Measurements from ENCODE around the gene ARMC2.
A peak's percentile ranks its signal among the peaks of the same experiment; 100 is the strongest.
"Not testable (repeated sequence)": the region's sequence is repeated elsewhere in the genome, so short reads cannot be mapped to it uniquely, and the experiment has no call there.

ARMC2 gene

DNA sequence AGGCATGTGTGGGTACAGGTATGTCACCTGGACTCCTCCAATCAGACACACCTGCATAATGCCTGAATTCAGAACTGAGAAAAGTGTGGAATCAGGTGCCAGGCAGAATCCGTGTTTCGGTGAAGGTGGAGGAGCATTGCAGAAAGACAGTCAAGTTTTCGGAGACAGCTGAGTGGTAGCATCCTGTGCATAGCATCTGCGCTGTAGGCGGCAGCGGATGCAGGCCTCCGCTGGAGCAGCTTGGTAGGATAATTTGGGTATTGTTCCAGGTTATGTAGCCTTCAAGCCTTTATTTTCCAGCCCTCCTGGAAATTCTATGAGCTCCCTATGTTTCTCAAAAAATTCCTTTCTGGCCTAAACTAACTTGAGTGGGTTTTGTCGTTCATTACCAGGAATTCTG is 15.5 kb upstream of the ARMC2 start:
- no peak for DNase-seq (ENCODE audit: low spot score)

DNA sequence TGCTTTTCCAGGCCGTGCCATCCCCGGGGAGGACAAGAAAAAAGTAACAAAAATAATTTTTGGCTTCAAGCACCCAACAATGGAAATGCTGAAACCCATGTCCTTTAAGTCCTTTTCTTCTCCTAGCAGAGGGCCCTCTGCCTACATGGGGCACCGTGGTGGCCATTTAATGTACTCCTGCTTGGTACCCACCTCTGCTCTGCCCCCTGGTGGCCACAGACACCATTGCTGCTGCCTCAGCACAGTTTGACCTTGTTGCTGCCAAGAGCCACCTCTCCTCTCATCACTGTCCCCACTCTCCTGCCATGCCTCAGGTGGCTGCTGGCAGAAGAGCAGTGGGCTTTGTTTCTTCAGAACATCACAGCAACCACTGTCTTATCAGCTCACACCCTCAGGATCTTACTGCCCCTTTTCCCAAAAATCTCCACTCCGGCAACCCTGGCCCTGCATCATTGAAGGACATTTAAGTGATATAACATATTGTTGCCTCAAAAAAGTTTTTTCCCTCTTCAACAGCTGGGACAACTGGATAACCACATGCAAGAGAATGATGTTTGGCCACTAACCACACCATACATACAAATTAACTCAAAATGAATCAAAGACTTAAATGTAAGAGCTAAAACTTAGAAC is 12.9 kb upstream of the ARMC2 start:
- DNase-seq (ENCODE audit: low spot score) = peak; percentile 68

DNA sequence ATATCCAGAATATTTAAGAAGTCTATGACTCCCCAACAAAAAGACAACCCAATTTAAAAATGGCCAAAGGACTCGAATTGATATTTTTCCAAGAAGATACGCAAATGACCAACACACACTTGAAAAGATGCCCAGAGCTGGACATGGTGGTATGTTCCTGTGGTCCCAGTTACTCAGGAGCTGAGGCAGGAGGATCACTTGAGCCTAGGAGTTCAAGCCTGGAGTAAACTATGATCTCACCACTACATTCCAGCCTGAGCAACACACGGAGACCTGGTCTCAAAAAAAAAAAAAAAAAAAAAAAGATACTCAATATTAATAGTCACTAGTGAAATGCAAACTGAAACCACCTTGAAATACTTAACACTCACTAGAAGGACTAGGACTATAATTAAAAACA is 12.2 kb upstream of the ARMC2 start:
- DNase-seq (ENCODE audit: low spot score) = no peak

- no peak for DNase-seq (ENCODE audit: low spot score)
Measured at GRCh38 chr6:108837236-108837971, 10.8 kb upstream of the ARMC2 start.

DNA sequence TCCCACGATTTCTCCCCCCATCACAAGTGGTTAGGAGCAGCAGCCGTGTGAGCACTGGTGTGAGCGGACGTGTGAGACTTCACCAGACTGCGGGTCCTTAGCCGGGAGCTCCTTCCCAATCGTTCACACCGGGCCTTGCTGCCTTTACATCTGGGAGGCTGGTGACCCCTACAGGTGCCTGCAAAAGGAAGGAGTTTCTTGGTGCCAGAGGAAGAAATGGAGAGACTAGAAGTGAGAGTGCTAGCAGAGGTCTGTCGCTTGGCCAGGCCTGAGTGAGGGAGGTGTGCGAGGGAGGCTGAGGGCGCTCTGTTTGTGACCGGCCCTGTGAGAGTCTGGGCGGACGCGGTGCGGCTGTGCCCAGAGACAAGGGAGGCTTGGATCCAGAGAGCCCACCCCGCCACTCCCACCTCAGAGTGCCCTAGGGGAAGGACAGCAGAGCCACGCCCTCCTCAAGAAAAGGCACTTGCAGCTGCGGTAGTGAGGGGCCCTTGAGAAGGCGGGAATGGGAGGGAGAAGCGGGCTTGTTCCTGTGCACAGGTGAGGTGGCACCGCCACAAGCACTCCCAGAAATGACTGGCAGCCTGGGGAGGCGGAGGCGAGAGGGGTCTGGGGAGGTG is 10.0 kb upstream of the ARMC2 start:
- DNase-seq (ENCODE audit: low spot score) = no peak

- DNase-seq (ENCODE audit: low spot score) = no peak
Measured at GRCh38 chr6:108839083-108839642, 9.1 kb upstream of the ARMC2 start.

- no peak for DNase-seq (ENCODE audit: low spot score)
Measured at GRCh38 chr6:108840919-108841318, 7.3 kb upstream of the ARMC2 start.

DNA sequence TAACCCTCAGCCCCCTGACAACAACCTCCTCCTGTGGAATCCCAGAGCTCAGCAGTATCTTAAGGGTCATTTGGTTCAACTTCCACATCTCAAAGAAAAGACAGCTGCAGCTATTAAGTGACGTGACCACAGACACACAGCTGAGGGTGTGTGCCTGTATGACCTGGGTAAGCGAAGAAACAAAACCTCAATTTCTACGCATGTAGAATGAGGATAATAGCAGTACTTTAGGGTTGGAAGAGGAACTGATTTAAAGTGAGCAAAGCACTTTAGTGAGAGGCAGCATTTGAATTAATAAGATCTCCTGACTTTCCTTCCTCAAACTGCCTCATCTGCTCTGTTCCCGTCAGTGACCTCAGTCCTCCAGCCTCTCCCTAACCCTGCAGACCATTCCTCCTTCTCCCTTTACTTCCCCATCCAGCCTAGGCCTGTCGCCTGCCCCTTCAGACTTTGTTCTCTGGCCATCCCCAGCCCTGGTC is 6.8 kb upstream of the ARMC2 start:
- no peak for DNase-seq (ENCODE audit: low spot score)

- DNase-seq (ENCODE audit: low spot score) = no peak
Measured at GRCh38 chr6:108844135-108844534, 4.1 kb upstream of the ARMC2 start.

GRCh38 chr6:108845145-108845544 is 3.1 kb upstream of the ARMC2 start:
- no peak for DNase-seq (ENCODE audit: low spot score)

- no peak for DNase-seq (ENCODE audit: low spot score)
Measured at GRCh38 chr6:108846101-108846500, 2.1 kb upstream of the ARMC2 start.

- no peak for DNase-seq (ENCODE audit: low spot score)
Measured at GRCh38 chr6:108846628-108847027, 1.6 kb upstream of the ARMC2 start.

GRCh38 chr6:108847738-108848115 is 495 bp upstream of the ARMC2 start:
- no peak for DNase-seq (ENCODE audit: low spot score)

DNA sequence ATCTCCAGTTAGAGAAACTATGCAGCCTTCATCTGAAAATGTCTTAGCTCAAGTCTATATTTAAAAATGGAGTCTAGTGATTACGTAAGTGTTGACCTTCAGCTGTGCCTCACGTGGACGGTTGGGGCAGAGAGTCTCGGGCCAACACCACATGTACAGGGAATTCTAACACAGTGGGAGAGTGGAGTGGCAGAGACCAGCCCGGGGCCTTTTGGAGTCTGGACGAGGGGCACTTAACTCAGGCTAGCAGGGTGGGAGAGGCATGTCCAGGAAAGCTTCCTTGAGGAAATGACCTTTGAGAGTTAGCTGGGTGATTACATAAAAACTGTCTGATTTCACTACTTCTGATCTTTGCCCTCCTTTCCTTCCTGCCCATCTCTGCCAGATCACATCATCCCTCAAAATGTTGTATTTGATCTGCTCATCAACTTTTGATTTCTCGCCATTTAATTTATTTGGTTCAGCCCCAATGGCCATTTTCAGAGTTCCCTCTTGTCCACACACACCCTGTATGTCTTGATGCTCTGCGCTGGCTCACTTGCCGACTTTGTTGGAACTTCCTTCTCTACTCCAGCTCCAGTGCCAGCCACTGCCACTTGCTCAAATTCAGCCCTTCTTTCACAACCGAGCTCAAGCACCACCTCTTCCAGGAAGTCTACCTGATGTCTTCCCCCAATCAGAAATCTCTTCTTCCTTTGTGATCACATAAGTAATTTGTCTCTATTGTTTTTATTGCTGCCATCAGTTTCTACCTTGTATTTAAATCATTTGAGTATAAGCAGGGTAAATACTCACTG is 2.6 kb downstream of the ARMC2 start:
- no peak for DNase-seq (ENCODE audit: low spot score)

DNA sequence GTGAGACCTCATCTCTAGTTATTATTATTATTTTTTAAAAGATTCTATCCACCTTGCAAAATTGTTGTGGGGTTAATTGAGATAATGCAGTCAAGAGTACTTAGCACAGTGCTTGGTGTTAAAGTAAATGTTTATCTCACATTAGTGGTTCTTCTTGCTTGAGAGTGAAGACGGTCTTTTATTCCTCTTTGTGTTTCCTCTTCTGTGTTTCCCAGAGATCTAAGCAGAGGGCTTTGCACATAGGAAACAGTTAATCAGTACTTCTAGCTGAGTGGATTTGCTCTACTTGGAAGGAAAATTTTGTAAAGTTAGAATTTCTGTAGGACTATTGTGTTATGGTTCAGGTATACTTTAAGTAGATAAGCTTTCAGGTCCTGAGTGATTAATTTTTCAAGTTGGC is 3.5 kb downstream of the ARMC2 start:
- DNase-seq (ENCODE audit: low spot score) = no peak

- DNase-seq (ENCODE audit: low spot score) = no peak
Measured at GRCh38 chr6:108853077-108853476, 4.9 kb downstream of the ARMC2 start.

DNA sequence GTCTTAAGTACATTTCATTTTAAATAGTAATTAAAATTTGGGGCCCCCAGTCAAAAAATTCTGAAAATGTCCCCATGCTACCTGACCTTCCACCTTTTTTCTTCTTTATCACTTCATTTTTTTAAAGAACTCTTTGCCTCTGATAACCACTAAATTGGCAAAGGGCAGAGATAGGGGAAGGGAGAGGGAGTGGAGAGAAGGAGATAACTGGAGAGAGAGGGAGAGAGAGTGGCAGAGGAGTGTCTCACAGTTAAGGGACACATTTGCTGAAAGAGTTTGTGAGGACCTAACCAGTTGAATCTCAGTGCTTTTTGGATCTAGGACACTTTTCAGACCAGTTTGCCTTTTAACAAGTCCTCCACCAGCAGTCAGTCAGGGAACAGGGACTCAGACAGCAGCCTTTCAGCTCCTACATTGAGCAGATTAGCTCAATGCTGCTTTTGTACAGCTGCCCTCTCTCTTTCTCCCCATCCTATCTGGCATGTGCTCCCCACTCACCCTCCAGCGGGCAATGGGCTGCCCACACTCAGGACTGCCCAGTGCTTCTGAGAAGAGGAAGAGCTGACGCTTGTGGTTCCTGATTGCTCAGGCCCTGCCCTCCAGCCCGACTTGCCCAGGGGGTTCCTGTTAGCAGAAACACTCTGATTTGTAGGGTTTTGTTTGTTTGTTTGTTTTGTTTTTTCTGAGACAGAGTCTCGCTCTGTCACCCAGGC is 14.4 kb downstream of the ARMC2 start:
- no peak for DNase-seq (ENCODE audit: low spot score)

DNA sequence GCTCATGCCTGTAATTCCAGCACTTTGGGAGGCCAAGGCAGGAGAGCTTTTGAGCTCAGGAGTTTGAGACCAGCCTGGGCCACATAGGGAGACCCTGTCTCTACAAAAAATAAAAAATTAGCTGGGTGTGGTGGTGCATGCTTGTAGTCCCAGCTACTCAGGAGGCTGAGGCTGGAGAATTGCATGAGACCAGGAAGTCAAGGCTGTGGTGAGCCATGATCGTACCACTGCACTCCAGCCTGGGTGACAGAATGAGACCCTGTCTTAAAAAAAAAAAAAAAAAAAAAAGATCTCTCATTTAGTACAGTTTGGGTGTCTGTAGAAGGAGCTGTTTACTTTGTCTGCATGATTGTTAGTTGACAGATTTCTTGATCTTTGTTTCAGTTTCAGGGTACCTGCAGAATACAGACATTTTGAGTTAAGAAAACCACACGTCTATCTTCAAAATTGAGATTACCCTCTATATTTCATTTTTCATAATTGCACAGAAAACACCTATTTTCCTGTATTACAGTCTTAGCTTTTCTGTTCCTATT is 17.6 kb downstream of the ARMC2 start:
- DNase-seq (ENCODE audit: low spot score) = not testable (repeated sequence)

- DNase-seq (ENCODE audit: low spot score) = no peak
Measured at GRCh38 chr6:108866798-108867197, 18.6 kb downstream of the ARMC2 start.

- no peak for DNase-seq (ENCODE audit: low spot score)
Measured at GRCh38 chr6:108868647-108869046, 20.4 kb downstream of the ARMC2 start.

- DNase-seq (ENCODE audit: low spot score) = no peak
Measured at GRCh38 chr6:108869876-108870275, 21.7 kb downstream of the ARMC2 start.
